H1 (cell line): ENCODE data around the gene TBC1D9B.

Source experiments
- EZH2 ChIP-seq: fragments of 200-600 bp; sonication (generic); IDR thresholded peaks from 2 replicates; pipeline ENCODE4 v1.7.1; 2012; ENCODE audit warnings: low read depth, mild to moderate bottlenecking, moderate library complexity, low read length, inconsistent platforms; ENCODE audit not compliant: severe bottlenecking
- NRF1 ChIP-seq: IDR thresholded peaks from 2 replicates; pipeline ENCODE4 v1.6.1; 2011; ENCODE audit warnings: mild to moderate bottlenecking, low read depth, low read length, improper control_type of control experiment
- RAD21 ChIP-seq, 2 experiments: IDR thresholded peaks in 1 of 2; conservative IDR thresholded peaks in 1 of 2; 2 replicates each; pipeline ENCODE4 v1.6.1; 2011; ENCODE audit warnings: low read depth in 2 of 2, low read length in 2 of 2, improper control_type of control experiment in 1 of 2, inconsistent platforms in 1 of 2, mild to moderate bottlenecking in 1 of 2, moderate library complexity in 1 of 2
- SP2 ChIP-seq: IDR thresholded peaks from 2 replicates; pipeline ENCODE4 v1.6.1; 2012; ENCODE audit warnings: mild to moderate bottlenecking, low read length, inconsistent platforms
- SRF ChIP-seq: IDR thresholded peaks from 2 replicates; pipeline ENCODE4 v1.6.1; 2011; ENCODE audit warnings: mild to moderate bottlenecking, low read depth, low read length, moderate library complexity
- SUZ12 ChIP-seq: fragments of 200-600 bp; sonication (generic); IDR thresholded peaks from 2 replicates; pipeline ENCODE4 v1.6.1; 2012; ENCODE audit warnings: mild to moderate bottlenecking, inconsistent platforms, low read length, moderate library complexity, mixed read lengths
- TBP ChIP-seq: IDR thresholded peaks from 2 replicates; pipeline ENCODE4 v1.6.1; 2011; ENCODE audit warnings: low read depth, low read length, improper control_type of control experiment
- TCF12 ChIP-seq: IDR thresholded peaks from 2 replicates; pipeline ENCODE4 v1.6.1; 2011; ENCODE audit warnings: low read depth, mild to moderate bottlenecking, low read length
- TEAD4 ChIP-seq: IDR thresholded peaks from 2 replicates; pipeline ENCODE4 v1.6.1; 2012; ENCODE audit warnings: low read depth, low read length, inconsistent platforms, mixed read lengths
- YY1 ChIP-seq: IDR thresholded peaks from 2 replicates; pipeline ENCODE4 v1.6.1; 2011; ENCODE audit warnings: low read depth, mild to moderate bottlenecking, low read length
- TF ChIP-seq, protein P1 (sequence below), 3 experiments: IDR thresholded peaks; 1 replicate in 2 of 3; 2 replicates in 1 of 3; pipeline versions ENCODE4 v1.5.1 to v1.6.1; 2011; ENCODE audit warnings: low read length in 3 of 3, mild to moderate bottlenecking in 3 of 3, inconsistent platforms in 2 of 3, low read depth in 1 of 3, moderate library complexity in 1 of 3; ENCODE audit not compliant: insufficient read depth in 1 of 3; ENCODE audit errors: control extremely low read depth in 1 of 3

DNA sequence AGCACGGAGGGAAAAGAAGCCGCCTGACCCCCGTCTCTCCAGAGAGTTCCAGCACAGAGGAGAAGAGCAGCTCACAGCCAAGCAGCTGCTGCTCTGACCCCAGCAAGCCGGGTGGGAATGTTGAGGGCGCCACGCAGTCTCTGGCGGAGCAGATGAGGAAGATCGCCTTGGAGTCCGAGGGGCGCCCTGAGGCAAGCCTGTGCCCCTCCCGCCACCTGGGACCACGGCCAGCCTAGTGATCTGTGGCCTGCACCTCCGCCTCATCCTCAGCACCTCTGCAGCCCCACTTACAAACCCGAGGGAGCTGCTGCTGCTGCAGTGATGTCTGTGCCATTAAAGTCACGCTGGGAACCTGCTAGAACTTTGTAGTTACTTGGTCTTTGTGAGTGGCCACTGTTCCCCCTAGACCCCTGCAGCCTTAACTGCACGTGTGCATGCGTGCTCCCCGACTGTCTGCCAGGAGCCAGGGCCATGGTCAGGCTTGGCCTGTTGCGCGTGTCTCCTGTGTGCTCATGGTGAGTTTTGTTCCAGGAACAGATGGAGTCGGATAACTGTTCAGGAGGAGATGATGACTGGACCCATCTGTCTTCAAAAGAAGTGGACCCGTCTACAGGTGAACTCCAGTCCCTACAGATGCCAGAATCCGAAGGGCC lies 74.5 kb downstream of the TBC1D9B start:
- TF ChIP-seq, protein P1, sequence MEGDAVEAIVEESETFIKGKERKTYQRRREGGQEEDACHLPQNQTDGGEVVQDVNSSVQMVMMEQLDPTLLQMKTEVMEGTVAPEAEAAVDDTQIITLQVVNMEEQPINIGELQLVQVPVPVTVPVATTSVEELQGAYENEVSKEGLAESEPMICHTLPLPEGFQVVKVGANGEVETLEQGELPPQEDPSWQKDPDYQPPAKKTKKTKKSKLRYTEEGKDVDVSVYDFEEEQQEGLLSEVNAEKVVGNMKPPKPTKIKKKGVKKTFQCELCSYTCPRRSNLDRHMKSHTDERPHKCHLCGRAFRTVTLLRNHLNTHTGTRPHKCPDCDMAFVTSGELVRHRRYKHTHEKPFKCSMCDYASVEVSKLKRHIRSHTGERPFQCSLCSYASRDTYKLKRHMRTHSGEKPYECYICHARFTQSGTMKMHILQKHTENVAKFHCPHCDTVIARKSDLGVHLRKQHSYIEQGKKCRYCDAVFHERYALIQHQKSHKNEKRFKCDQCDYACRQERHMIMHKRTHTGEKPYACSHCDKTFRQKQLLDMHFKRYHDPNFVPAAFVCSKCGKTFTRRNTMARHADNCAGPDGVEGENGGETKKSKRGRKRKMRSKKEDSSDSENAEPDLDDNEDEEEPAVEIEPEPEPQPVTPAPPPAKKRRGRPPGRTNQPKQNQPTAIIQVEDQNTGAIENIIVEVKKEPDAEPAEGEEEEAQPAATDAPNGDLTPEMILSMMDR (IDR thresholded peaks at IDR 0.05; ENCODE audit: control extremely low read depth in 1 of 3, insufficient read depth in 1 of 3, low read depth in 1 of 3, low read length in 3 of 3): no peak
- TF ChIP-seq SRF: no peak
- no peak for TF ChIP-seq TCF12
- TF ChIP-seq EZH2: no peak
- TF ChIP-seq SP2: no peak
- no peak for TF ChIP-seq TBP
- TF ChIP-seq RAD21 (IDR thresholded peaks at IDR 0.05 in 1 of 2, conservative IDR thresholded peaks at IDR 0.05 in 1 of 2; ENCODE audit: low read depth in 2 of 2, low read length in 2 of 2): no peak
- TF ChIP-seq NRF1: no peak
- TF ChIP-seq SUZ12: no peak
- no peak for TF ChIP-seq YY1
- TF ChIP-seq TEAD4: no peak
